Activated CD4-positive, alpha-beta T cell treated with anti-CD3 and anti-CD28 coated beads, Interleukin-2, amount 50 U/mL, for 48 hours (primary cell): Measurements from ENCODE around the gene TRMT61B.

Experiments
- DNase-seq, 2 experiments: peaks; one replicate each; pipeline ENCODE4 v3.0.0-alpha.2; 2020

The TRMT61B gene

GRCh38 chr2:28870146-28870891 lies at the start of gene TRMT61B:
TRMT61B (minus strand) TSS chr2:28870309; CDS start chr2:28870277, 32 bp downstream.
- peak; percentile 97 to 98 for DNase-seq

- no peak for DNase-seq
Observed at GRCh38 chr2:28915939-28916338, 45.8 kb upstream of the TRMT61B start.

GRCh38 chr2:28909655-28910353 lies 39.7 kb upstream of the TRMT61B start:
- DNase-seq: no peak

- DNase-seq: no peak
Observed at GRCh38 chr2:28908172-28908571, 38.1 kb upstream of the TRMT61B start.

GRCh38 chr2:28906821-28907220 lies 36.7 kb upstream of the TRMT61B start:
- no peak for DNase-seq

GRCh38 chr2:28906376-28906775 lies 36.3 kb upstream of the TRMT61B start:
- DNase-seq: no peak

- no peak for DNase-seq
Observed at GRCh38 chr2:28905533-28905932, 35.4 kb upstream of the TRMT61B start.

- no peak for DNase-seq
Observed at GRCh38 chr2:28904802-28905457, 34.8 kb upstream of the TRMT61B start.

GRCh38 chr2:28904295-28904694 lies 34.2 kb upstream of the TRMT61B start:
- no peak for DNase-seq

GRCh38 chr2:28902584-28902983 lies 32.5 kb upstream of the TRMT61B start:
- DNase-seq: no peak

GRCh38 chr2:28901841-28902240 lies 31.7 kb upstream of the TRMT61B start:
- no peak for DNase-seq

- no peak for DNase-seq
Observed at GRCh38 chr2:28901202-28901601, 31.1 kb upstream of the TRMT61B start.

GRCh38 chr2:28898048-28898447 lies 27.9 kb upstream of the TRMT61B start:
- DNase-seq: no peak

- no peak for DNase-seq
Observed at GRCh38 chr2:28896906-28897305, 26.8 kb upstream of the TRMT61B start.

- peak; percentile 52 to 61 for DNase-seq
Observed at GRCh38 chr2:28895189-28895893, 25.2 kb upstream of the TRMT61B start.

- peak; percentile 96 for DNase-seq
Observed at GRCh38 chr2:28894470-28895188, 24.5 kb upstream of the TRMT61B start, which contains the start of gene WDR43. WDR43 (plus strand) TSS chr2:28894667; CDS start chr2:28894699, 32 bp downstream.

- DNase-seq: no peak
Observed at GRCh38 chr2:28893488-28893887, 23.4 kb upstream of the TRMT61B start.

GRCh38 chr2:28880193-28880592 lies 10.1 kb upstream of the TRMT61B start:
- DNase-seq: no peak

GRCh38 chr2:28871620-28872019 lies 1.5 kb upstream of the TRMT61B start:
- no peak for DNase-seq

- no peak for DNase-seq
Observed at GRCh38 chr2:28869494-28870145, 489 bp downstream of the TRMT61B start.

- DNase-seq: no peak
Observed at GRCh38 chr2:28868611-28869010, 1.5 kb downstream of the TRMT61B start.

- DNase-seq: no peak
Observed at GRCh38 chr2:28855977-28856376, 14.1 kb downstream of the TRMT61B start.
